Activated T-cell treated with anti-CD3 and anti-CD28 coated beads for 4 hours (primary cell): ENCODE data around the gene GPR12.
"Not testable (repeated sequence)": the region's sequence is repeated elsewhere in the genome, so short reads cannot be mapped to it uniquely, and the experiment has no call there.

Experiments used
- DNase-seq: peaks from one replicate; pipeline ENCODE4 v3.0.0-alpha.2; 2020

GPR12 gene

GRCh38 chr13:26747706-26748105, 12.9 kb downstream of the GPR12 start:
- no peak for DNase-seq

GRCh38 chr13:26743971-26744370, 16.6 kb downstream of the GPR12 start:
- no peak for DNase-seq

GRCh38 chr13:26742691-26743358, 17.8 kb downstream of the GPR12 start:
- no peak for DNase-seq

GRCh38 chr13:26735677-26736076, 24.9 kb downstream of the GPR12 start:
- no peak for DNase-seq

- DNase-seq: no peak
These were observed 33.0 kb downstream of the GPR12 start for GRCh38 chr13:26727633-26728032.

- no peak for DNase-seq
These were observed 33.5 kb downstream of the GPR12 start for GRCh38 chr13:26727122-26727521.

GRCh38 chr13:26726684-26727083, 33.9 kb downstream of the GPR12 start:
- no peak for DNase-seq

GRCh38 chr13:26723620-26724019, 37.0 kb downstream of the GPR12 start:
- DNase-seq: not testable (repeated sequence)

GRCh38 chr13:26722321-26722720, 38.3 kb downstream of the GPR12 start:
- DNase-seq: no peak

- peak; percentile 12 for DNase-seq
These were observed 39.1 kb downstream of the GPR12 start for GRCh38 chr13:26721251-26722121.

- DNase-seq: no peak
These were observed 41.1 kb downstream of the GPR12 start for GRCh38 chr13:26719356-26719945.

- no peak for DNase-seq
These were observed 41.7 kb downstream of the GPR12 start for GRCh38 chr13:26718872-26719271.

- DNase-seq: no peak
These were observed 42.4 kb downstream of the GPR12 start for GRCh38 chr13:26718146-26718545.

GRCh38 chr13:26716984-26717383, 43.6 kb downstream of the GPR12 start:
- DNase-seq: no peak

GRCh38 chr13:26713341-26713740, 47.2 kb downstream of the GPR12 start:
- no peak for DNase-seq

- no peak for DNase-seq
These were observed 49.4 kb downstream of the GPR12 start for GRCh38 chr13:26711211-26711610.

GRCh38 chr13:26710166-26710565, 50.4 kb downstream of the GPR12 start:
- no peak for DNase-seq

- DNase-seq: no peak
These were observed 51.1 kb downstream of the GPR12 start for GRCh38 chr13:26709461-26709860.

GRCh38 chr13:26708007-26708297, 52.6 kb downstream of the GPR12 start:
- no peak for DNase-seq

- DNase-seq: no peak
These were observed 53.2 kb downstream of the GPR12 start for GRCh38 chr13:26707122-26708006.

GRCh38 chr13:26706381-26706780, 54.2 kb downstream of the GPR12 start:
- DNase-seq: no peak

- DNase-seq: no peak
These were observed 55.0 kb downstream of the GPR12 start for GRCh38 chr13:26705536-26705935.
